NCI-H128 (cell line): ENCODE measurements around the gene FAM32A.
"Not testable (repeated sequence)": the region's sequence is repeated elsewhere in the genome, so short reads cannot be mapped to it uniquely, and the experiment has no call there.

ENCODE experiments used
- DNase-seq: peaks from one replicate; lab custom pipeline; 2025; ENCODE audit not compliant: unreplicated experiment; lab: John Stamatoyannopoulos, UW

The FAM32A gene

DNA sequence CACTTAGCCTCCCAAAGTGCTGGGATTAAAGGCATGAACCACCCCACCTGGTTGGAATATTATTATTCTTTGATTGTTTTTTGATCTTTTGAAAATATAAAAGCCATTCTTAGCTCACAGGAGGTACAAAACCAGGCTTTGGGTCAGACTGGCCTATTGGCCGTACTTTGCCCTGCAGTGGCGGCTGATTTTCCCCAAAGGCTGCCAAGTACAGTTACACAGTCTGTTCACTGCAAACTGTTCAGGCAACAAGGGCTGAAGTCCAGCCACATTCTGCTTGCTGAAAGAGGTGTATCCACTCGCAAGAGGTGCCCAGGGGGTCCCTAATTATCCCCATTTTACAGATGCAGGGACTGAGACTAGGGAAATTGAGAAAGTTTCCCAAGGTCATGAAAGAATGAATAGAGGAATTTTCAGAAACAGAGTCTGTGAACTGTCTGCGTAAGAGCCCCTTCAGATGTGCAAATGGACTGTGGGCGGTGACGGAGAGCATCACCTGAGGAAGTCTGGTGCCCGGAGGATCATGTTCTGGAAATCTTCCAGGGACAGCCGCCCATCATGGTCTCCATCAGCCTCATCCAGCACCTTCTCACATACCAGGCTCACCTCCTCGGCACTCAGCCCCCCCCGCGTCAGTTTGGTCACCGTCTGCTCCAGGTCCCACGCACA lies 20.9 kb upstream of the FAM32A start:
- no peak for DNase-seq

DNA sequence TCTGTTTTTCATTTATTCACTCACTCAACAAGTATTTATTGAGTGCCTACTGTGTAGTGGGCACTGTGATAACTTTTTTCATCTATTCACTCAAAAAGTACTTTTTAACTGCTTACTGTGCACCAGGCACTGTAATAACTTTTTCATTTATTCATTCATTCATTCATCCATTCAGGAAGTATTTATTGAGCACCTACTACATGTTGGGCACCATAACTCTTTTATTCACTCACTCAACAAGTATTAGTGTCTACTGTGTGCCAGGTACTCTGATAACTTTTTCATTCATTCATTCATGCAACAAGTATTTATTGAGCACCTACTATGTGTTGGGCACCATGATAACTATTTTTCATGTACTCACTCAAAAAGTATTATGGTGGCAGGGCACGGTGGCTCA lies 18.8 kb upstream of the FAM32A start:
- DNase-seq = no peak

DNA sequence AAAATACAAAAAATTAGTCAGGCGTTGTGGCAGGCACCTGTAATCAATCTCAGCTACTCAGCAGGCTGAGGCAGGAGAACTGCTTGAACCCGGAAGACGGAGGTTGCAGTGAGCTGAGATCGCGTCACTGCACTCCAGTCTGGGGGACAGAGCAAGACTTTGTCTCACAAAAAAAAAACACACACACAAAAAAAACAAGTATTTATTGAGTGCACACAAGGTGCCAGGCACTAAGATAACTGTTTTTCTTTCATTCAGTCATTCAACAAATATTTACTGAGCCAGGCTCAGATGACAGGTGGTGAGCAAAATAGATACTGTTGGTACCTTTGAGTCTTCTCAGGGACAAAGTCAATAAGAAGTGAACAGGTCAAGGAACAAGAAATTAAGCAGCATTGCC lies 18.2 kb upstream of the FAM32A start:
- DNase-seq = no peak

DNA sequence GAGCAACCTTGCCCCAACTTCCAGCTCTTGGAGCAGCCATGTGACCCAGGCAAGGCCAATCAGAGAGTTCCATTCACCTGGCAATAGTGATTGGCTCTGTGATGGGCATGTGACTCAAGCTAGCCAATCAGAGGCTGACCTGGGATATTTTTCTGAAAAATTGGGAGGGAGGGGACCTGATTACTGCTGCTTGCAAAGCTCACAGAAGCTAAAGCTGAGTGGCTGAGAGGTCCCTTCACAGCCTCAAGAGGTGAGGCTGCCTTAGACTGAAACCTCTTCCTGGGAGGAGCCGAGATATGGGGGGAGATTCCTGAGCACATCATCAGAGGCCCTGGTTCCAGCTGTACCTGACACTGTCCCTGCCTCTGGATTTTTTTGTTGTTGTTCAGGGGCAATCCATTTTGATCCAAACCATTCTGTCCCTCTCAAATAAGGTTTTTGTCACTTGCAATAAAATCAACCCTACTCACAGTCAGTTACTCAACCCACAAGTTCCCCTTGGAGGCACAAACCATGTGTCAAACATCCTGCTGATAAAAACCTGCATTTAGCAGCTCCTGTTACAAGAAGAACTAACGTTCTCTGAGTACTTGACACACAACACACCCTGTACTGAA lies 16.6 kb upstream of the FAM32A start:
- DNase-seq = no peak

DNA sequence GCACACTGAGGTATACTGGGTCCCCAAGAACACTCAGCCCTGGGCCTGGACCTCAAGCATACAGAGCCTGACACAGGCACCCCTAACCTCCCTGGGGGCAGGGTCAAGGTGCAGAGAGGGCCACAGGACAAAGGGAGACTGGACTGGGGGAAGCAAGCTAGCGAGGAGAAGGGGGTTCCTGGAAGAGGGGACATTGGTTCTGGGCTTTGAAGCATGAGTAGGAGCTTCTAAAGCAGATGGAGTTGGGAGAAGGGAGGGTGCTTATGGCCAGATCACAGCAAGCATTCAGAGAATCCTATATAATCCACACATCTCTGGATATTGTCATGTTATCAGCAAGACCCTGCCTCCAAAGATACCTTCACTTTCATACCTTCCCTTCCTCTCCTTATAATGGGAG lies 15.1 kb upstream of the FAM32A start:
- no peak for DNase-seq

DNA sequence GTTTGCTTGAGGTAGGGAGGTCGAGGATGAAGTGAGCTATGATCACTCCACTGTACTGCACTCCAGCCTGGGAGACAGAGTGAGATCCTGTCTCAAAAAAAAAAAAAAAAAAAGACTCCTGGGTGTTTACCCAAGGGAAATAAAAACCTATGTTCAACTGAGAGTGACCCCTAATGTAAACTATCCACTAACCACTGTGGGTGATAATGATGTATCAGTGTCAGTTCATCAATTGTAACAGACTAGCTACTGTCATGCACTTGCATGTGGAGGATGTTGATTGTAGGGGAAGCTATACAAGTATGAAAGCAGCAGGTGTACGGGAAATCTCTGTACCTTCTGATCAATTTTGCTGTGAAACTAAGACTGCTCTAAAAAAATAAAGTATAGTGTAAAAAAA lies 9.3 kb upstream of the FAM32A start:
- no peak for DNase-seq

DNA sequence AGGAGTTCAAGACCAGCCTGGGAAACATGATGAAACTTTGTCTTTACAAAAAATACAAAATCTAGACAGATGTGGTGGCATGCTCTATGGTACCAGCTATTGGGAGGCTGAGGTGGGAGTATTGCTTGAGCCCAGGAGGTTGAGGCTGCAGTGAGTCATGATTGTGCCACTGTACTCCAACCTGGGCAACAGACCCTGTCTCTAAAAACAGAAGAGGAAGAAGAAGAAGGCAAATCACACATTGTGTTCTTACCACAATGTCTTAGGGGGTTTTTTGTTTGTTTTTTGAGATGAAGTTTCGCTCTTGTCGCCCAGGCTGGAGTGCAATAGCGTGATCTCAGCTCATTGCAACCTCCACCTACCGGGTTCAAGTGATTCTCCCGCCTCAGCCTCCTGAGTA lies 6.3 kb upstream of the FAM32A start:
- not testable (repeated sequence) for DNase-seq

DNA sequence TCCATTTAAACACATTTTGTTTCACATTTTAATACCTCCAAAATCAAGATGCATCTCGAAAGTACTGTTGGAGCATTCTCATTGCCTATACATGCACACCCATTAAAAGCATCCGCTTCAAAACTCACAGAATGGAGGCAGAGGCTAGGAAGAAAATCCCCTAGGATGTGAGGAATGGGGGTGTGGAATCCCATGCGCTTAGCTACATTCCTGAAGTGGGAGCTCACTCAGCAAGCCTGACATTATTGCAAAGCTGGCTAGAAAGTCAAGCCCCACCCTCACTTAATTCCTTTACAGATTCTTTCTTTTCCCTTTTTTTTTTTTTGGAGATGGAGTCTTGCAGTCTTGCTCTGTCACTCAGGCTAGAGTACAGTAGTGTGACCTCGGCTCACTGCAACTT lies 4.6 kb upstream of the FAM32A start:
- DNase-seq = no peak

DNA sequence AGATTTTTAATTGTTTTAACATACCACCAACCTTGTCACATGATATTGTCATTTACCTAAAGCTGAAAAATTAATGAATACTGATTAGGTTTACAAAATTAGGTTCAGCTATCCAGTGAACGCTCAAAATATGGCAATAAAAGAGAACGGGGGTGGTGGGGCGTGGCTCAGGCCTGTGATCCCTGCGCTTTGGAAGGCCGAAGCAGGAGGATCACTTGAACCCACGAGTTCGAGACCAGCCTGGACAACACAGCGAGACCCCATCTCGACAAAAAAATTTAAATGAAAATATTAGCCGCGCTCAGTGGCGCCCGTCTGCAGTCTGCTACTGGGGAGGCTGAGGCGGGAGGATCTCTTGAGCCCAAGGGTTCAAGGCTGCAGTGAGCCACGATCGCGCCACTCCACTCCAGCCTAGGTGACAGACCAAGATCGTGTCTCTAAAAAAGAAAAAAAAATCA lies 516 bp upstream of the FAM32A start:
- DNase-seq = no peak

DNA sequence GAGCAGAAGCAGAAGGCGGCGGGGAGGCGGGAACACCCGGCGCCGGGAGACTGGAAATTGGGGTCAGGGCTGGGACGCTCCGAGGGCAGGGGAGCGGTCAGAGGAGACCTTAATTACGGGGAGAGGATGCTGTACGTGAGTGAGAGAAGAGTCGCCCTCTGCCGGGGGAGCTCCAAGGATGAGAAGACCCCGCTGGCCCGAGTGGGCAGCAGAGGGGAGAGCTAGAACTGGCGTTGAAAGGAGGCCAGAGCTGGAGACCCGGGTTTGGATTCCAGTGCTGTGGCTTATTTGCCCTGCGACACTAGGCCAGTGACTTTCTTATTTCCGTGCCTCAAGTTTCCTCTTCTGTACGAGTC lies 536 bp downstream of the FAM32A start:
- no peak for DNase-seq

DNA sequence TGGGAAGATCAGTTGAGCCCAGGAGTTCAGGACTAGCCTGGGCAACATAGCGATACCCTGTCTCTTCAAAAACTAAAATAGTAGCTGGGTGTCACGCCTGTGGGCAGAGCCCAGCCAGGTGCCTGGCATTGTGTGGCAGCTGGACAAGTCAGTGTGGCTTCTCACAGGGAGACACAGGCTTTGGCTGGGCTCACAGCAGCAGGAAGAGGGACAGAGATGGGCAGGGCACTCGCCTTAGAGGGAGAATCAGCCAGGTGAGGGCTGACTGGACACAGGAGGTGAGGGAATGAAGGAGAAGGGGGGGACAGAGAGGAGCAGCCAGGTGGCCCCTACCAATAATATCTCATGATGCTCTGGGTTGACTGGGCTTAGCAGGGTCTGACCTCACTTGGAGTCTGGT lies 3.3 kb downstream of the FAM32A start:
- no peak for DNase-seq

DNA sequence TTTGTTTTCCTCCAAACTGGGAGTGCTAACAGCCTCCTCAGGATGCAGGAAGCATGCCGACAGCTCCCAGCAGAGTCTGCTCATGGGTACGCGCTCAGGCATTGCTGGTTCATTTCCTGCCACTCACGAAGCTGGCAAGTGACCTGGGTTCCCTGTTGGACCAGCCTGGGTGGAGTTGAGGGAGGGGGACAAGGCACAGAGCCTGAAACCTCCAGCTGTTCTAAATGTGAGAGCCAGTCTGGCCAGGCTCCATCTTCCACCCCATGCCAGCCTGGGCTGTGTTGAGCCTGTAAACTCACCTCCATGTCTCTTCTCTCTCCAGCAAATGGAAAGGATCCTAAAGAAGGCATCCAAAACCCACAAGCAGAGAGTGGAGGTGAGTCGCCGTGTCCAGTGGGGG lies 5.0 kb downstream of the FAM32A start:
- DNase-seq = no peak

DNA sequence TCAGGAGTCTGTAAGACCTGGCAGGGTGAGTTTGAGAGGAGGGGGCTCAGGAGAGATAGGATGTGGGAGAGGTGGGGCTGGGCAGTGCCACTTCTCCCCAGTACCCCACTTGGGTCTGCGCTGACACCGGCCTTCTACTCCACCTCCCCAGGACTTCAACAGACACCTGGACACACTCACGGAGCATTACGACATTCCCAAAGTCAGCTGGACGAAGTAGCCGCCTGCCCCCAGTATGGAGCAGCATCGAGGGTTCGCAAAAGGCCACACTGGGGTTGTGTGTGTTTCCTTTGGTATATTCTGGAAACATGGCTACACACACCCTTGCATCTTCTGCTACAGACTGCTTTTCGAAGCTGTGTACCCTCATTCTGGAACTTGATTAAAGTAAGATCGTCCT lies 5.5 kb downstream of the FAM32A start:
- no peak for DNase-seq

DNA sequence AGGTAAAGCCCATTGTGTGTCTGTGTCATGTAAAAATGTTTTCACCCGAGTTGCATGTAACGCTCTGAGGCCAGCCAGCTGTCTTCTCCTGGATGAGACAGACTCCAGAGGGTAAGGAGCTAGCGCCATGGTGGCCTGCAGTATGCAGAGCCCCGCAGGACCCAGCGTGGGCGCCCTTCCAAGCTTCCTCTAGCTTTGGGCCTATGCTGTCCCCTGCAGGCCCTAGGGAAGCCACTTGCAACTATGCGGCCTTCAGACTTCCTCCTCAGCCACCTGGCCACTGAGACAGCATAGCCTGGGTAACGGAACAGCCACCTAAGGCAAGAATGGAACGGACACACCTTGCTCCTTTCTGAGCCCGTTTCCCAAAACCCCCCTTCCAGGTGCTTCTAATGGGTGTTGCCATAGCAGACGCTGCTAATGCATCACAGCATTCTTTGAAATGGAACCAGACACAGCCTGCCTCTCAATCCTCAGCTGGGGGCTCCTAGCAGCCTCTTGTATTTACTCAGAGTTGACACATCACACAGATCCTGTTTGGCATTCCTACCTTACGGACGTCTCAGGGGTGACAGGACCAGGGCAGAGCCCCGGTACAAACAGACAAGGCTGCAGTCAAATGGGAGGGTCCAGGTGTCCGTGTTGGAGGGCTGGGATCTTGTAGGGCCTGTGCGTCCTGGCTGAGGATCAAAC lies 6.2 kb downstream of the FAM32A start:
- DNase-seq = no peak

DNA sequence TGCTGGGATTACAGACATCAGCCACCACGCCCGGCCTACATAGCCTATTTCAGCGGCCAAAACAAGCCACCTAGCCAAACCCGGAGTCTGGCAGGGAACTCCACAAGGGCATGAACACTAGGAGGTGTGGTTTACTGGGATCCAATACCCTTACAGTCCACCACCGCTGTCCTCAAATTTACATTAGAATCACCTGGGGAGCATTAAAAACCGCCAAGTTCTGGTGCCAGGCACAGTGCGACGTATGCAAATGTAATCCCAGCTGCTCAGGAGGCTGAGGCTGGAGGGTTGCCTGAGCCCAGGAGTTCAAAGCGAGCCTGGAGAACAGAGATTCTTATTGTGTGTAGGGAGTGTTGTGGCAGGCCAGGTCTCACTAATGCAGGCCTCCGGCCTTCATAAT lies 8.3 kb downstream of the FAM32A start:
- DNase-seq = no peak

DNA sequence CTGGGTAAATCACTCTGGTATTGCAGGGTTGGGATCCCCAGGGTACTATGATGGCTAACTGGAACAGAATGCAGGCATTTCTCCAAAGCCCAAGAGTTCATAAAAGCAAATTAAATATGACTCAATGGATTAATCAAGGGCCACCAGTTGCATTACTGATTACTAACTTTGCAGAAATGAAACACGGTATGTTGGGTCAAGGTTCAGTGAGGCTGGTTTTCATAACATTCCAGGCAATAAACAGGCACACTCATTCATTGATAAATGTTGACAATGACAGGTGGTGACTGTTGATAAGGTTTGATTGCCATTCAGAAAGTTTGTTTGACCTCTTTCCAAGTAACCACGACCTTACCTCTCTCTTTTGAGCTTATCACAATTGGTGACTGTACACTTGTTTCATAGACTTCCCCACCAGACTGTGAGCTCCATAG lies 12.0 kb downstream of the FAM32A start:
- no peak for DNase-seq

DNA sequence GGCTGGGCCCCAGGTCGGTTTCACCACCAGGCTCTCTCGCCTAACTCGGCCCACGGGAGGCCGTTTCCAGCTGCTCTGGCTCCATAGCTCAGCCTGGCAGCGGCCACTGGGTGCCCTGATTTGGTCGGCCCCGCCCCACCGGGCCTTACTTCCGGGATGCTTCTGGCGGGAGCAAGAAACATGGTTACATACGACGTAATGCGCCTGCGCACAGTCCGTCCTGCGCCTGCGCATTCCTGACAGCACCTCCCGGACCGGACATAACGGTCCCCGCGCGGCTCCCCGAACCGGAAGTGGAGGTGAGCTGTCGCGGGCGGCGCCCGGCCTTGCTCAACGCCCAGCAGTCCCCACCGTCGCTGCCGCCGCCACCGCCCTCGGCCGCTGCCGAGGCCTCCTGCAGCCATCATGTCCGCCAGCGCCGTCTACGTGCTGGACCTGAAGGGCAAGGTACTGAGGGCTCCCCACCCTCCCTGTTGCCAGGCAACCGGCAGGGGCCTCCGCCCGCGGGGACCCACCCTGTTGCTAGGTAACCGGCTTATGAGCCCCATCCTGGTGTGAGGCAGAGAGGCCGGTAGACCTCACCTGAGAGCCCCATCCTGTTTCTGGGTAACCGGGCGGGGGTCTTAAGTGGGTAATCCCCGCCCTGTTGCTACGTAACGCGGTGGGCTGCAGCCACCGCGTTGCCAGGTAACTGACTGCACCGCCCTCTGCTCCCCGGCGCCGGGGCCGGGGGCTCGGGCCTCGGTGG lies 12.6 kb downstream of the FAM32A start, which contains the start of gene AP1M1:
TSS of gene AP1M1 (plus strand) at position 290 of the 748 bp plus-strand sequence. CDS start at position 406, 116 bp downstream.
- peak; percentile 96 for DNase-seq

DNA sequence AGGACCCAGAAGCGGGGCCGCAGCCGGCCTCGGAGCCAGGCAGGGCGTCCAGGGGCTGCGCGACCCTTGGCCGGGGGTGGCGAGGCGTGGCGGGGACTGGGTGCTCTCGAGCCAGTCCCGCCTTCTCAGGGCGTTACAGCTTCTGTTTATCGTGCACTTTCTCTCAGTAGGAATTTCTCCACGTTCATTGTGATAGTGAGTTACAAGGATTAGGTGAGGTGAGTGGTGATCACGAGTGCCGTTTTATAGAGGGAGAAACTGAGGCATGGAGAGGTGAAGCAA lies 13.1 kb downstream of the FAM32A start:
- no peak for DNase-seq

DNA sequence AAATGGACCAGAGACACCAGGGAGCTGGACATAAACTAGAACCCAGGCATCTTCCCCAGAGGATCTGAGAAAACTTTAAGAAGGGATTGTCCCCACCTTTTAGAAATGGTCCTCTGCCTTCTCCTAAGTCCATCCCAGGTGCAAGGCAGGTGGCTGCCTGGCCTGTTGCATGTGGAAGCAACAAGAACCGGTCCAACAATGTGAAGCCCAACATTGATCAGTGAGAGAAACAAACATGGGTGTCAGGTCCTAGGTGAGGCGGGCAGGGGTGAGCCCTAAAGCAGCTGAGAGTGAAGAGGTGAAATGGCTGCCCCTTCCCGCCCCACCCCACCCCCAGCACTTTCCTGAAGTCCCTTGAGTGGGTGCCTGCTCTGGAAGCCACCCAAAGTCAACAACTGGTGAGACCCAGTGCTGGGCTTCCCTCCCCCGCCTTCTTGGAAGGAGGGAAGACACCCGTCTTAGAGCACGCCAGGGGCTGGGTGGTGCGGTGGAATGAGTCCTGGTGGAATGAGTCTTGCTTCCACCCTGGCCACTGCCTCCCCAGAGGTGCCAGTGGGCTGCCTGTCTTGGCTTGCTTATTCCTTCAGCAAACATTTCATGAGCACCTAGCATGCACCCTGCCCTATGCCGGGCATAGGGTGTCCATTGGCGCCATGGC lies 14.2 kb downstream of the FAM32A start:
- no peak for DNase-seq

DNA sequence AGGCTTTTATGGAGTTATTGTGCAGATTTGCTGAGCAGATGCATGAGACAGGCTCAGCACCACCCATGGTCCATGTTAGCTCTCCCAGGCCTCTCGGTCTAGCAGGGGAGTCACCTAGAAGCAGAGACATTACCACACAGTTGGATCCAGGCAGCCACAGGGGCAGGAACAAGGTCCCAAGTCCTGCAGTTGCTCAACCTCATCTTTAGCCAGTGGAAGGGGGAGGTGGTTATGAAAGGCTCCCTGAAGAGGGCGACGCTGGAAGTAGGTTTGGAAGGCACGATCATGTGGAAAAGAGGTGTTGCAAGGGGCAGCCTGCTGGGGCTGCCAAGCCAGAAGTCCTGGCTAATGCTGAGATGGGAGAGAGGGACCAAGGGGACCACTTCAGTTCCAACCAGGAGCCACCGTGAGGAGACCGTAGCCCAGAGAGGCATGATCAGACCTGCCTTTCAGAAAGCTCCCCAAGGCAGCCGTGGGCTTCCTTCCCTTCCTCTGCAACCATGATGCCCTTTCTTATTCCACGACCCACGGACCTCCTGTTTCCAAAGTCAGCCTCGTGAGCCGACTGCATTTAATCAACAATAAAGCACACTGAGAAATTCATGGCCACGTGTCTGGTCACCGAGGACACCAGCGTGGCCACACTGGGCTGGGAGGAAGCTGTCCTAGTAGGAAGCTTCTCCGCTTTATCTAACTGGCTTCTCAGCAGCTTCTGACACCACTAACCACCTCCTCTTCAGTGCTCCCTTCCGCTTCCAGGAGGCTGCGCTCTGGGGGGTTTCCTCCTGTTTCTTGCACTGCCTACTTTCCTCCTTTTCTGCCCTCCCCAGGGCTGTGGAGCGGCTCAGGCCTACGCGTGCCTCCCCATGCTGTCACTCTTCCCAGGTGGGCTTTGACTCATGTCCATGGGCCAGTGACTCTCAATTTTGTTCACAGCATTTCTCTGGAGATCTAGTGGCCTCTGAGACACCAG lies 15.1 kb downstream of the FAM32A start:
- no peak for DNase-seq
